Measurements from ENCODE around the gene GPRIN3. TPM values are rescaled to one million over a fixed set of nuclear protein-coding genes. Genes with fewer than 3 reads are reported as not detected.
A peak's percentile ranks its signal among the peaks of the same experiment; 100 is the strongest.

Gene GPRIN3
- 10 to 100 TPM; 13.6 to 28.0 (median 20.6) TPM for total RNA-seq

DNA sequence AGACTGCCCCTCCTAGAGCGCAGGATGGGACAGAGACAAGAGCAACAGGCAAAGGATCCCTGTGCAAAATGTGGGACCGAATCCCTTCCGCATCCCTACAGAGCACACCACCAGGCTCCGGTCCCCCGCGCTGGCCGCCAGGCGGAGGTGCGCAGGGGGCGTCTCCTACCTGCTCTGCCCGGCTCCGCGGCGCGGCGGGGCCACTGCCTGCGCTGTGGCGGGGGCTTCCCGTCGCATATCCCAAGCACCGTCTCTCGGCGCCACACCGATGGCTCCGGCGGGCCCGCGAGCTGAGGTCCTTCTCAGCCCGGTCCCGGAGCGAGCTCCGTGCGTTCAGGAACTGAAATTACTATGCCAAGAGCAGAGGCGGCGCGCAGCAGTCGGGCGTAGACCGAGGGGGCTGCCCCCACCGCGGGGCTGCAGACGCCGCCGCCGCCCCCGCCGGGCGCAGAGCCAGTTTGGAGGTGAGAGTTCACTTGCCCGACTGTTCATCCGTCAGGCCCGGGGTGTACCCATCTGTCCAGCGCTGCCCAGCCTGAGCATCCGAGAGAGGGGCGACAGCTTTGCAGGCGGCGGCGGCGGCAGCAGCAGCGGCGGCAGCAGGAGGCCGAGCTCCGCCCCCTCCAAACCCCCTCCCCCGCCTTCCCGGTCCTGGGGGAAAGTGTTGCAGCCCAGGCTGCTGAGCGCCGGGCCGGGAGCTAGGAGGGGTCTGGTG, at the start of gene GPRIN3:
TSS of gene GPRIN3 (minus strand) at position 355 of the 715 bp plus-strand sequence. CDS start 57,690 bp downstream, outside the sequence.
- H3K9me3 ChIP-seq: no peaks in the 10 kb centered on the region
- peak within 1 kb of the TSS; percentile 25 to 67 (median 55) for H3K4me3 ChIP-seq
- WGBS, 2 donors: 0 to 1% methylated on average over 15 to 48 of the region's 67 CpGs
- peak within 1 kb of the TSS; percentile 39 to 82 (median 70) for H3K27ac ChIP-seq
- no peaks in the 10 kb centered on the region for H3K36me3 ChIP-seq
- peak in 1 of 4 donors; percentile 77 for TF ChIP-seq POLR2A (IDR thresholded peaks at IDR 0.05)
- TF ChIP-seq POLR2AphosphoS5 (IDR thresholded peaks at IDR 0.05): peak in 1 of 2 donors; percentile 22
- no peak for TF ChIP-seq EP300 (IDR thresholded peaks at IDR 0.05)
- TF ChIP-seq, protein P1, sequence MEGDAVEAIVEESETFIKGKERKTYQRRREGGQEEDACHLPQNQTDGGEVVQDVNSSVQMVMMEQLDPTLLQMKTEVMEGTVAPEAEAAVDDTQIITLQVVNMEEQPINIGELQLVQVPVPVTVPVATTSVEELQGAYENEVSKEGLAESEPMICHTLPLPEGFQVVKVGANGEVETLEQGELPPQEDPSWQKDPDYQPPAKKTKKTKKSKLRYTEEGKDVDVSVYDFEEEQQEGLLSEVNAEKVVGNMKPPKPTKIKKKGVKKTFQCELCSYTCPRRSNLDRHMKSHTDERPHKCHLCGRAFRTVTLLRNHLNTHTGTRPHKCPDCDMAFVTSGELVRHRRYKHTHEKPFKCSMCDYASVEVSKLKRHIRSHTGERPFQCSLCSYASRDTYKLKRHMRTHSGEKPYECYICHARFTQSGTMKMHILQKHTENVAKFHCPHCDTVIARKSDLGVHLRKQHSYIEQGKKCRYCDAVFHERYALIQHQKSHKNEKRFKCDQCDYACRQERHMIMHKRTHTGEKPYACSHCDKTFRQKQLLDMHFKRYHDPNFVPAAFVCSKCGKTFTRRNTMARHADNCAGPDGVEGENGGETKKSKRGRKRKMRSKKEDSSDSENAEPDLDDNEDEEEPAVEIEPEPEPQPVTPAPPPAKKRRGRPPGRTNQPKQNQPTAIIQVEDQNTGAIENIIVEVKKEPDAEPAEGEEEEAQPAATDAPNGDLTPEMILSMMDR (IDR thresholded peaks at IDR 0.05): peak in 2 of 6 experiments; percentile 30 to 35
- peaks cover 4 to 31% (median 20%) of the 10 kb centered on the region in 4 donors for H3K4me1 ChIP-seq
- ATAC-seq (ENCODE audit: low FRiP score in 2 of 2) (peak; percentile 60 to 84), DNase-seq (peak; percentile 64 to 94)
- H3K27me3 ChIP-seq: peaks cover 0 to 7% (median 0%) of the 10 kb centered on the region in 4 donors

DNA sequence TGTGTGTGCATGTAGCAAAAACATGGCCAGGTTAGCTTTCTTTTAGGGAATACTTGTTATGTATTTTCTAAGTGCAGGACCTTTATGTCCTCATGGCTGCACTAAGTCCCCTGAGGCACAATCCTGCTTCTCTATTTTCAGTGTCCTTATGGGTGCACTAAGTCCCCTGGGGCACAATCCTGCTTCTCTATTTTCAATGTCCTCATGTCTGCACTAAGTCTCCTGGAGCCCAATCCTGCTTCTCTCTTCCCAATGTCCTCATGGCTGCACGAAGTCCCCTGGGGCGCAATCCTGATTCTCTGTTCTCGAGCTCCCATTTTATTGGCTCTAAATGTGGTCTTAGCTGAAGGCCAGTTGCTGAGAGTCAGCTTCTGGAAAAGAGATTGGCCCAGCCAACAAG, 49.7 kb upstream of the GPRIN3 start:
- TF ChIP-seq, protein P1 (IDR thresholded peaks at IDR 0.05): no peak
- TF ChIP-seq POLR2A (IDR thresholded peaks at IDR 0.05) (no peak), EP300 (IDR thresholded peaks at IDR 0.05) (no peak), POLR2AphosphoS5 (IDR thresholded peaks at IDR 0.05) (no peak)
- no peaks in the 10 kb centered on the region for H3K27me3 ChIP-seq
- WGBS, 2 donors: 95 to 96% methylated on average over 3 of the region's 3 CpGs
- H3K36me3 ChIP-seq: no peaks in the 10 kb centered on the region
- H3K9me3 ChIP-seq: no peaks in the 10 kb centered on the region
- DNase-seq (no peak), ATAC-seq (ENCODE audit: low FRiP score in 2 of 2) (no peak)
- no peaks in the 10 kb centered on the region for H3K4me1 ChIP-seq
- H3K4me3 ChIP-seq: no peak overlapping the region
- H3K27ac ChIP-seq: no peak overlapping the region

DNA sequence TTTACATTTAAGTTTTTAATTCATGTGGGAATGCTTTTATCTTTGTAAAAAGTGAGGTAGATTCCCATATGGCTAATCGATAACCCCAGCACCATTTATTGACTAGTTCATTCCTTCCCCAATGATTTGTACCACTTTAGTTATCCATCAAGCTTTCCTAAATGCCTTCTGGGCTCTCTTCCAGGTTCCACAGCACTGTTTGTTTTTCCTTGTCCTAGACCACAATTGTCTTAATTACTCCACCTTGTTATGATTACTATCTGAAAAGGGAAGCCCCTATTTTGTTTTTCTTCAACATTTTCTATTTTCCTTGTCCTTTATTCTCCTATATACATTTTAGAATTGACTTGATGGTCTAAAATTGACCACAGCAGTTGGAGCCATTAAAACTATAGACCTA, 48.5 kb upstream of the GPRIN3 start:
- Histone ChIP-seq H3K4me3 (no peak overlapping the region), H3K36me3 (no peaks in the 10 kb centered on the region), H3K4me1 (no peaks in the 10 kb centered on the region), H3K9me3 (no peaks in the 10 kb centered on the region), H3K27ac (no peak overlapping the region), H3K27me3 (no peaks in the 10 kb centered on the region)
- no peak for DNase-seq
- TF ChIP-seq EP300 (IDR thresholded peaks at IDR 0.05) (no peak), POLR2AphosphoS5 (IDR thresholded peaks at IDR 0.05) (no peak), POLR2A (IDR thresholded peaks at IDR 0.05) (no peak)
- TF ChIP-seq, protein P1 (IDR thresholded peaks at IDR 0.05): no peak
- no peak for ATAC-seq (ENCODE audit: low FRiP score in 2 of 2)
- WGBS, 2 donors: 64 to 68% methylated on average over 1 of the region's 1 CpG

DNA sequence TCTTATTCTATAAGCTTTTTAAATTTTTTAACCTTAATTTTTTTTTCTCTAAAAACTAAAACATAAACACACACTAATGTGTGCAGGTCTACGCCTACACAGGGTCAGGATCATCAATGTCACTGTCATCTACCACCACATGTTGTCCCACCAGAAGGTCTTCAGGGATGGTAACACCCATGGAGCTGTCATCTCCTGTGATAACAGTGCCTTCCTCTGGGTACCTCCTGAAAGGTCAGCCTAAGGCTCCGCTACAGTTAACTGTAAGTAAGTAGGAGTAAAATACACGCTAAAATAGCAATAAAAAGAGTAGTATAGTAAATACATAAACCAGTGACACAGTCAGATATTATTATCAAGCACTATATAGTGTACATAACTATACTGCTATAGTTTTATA, 45.9 kb upstream of the GPRIN3 start:
- Histone ChIP-seq H3K4me3 (no peak overlapping the region), H3K27me3 (no peaks in the 10 kb centered on the region), H3K9me3 (no peaks in the 10 kb centered on the region), H3K4me1 (no peaks in the 10 kb centered on the region), H3K36me3 (no peaks in the 10 kb centered on the region), H3K27ac (no peak overlapping the region)
- WGBS, 2 donors: 93 to 94% methylated on average over 3 of the region's 3 CpGs
- TF ChIP-seq POLR2A (IDR thresholded peaks at IDR 0.05): no peak
- TF ChIP-seq, protein P1 (IDR thresholded peaks at IDR 0.05): no peak
- TF ChIP-seq POLR2AphosphoS5 (IDR thresholded peaks at IDR 0.05): no peak
- TF ChIP-seq EP300 (IDR thresholded peaks at IDR 0.05): no peak
- DNase-seq (no peak), ATAC-seq (ENCODE audit: low FRiP score in 2 of 2) (no peak)

Data from upper lobe of left lung (tissue), 6 donors.